Ascending aorta (tissue), 2 donors: ENCODE results near the gene KIF16B. TPM values are rescaled to one million over a fixed set of nuclear protein-coding genes. Genes with fewer than 3 reads are reported as not detected.

ENCODE experiments used
- DNase-seq, 2 donors: peaks; one replicate each; pipeline ENCODE4 v3.0.0-alpha.2; 2019; ENCODE audit warnings: low spot score in 2 of 2
- H3K27ac ChIP-seq, 2 donors: fragments of 200-600 bp; sonication (generic); one replicate each; pipeline ENCODE4 v1.5.1; 2016 to 2017; ENCODE audit warnings: mild to moderate bottlenecking in 1 of 2
- H3K27me3 ChIP-seq: fragments of 200-600 bp; sonication (generic); one replicate; pipeline ENCODE4 v1.5.1; 2017
- H3K36me3 ChIP-seq, 2 donors: fragments of 200-600 bp; sonication (generic); one replicate each; pipeline ENCODE4 v1.5.1; 2016
- H3K4me1 ChIP-seq, 2 donors: fragments of 200-600 bp; sonication (generic); one replicate each; pipeline ENCODE4 v1.5.1; 2016 to 2017; ENCODE audit warnings: mild to moderate bottlenecking in 1 of 2
- H3K4me3 ChIP-seq, 2 donors: fragments of 200-600 bp; sonication (generic); one replicate each; pipeline ENCODE4 v1.5.1; 2016 to 2017; ENCODE audit warnings: mild to moderate bottlenecking in 1 of 2
- H3K9me3 ChIP-seq, 2 donors: fragments of 200-600 bp; sonication (generic); one replicate each; pipeline ENCODE4 v1.5.1; 2016
- CTCF ChIP-seq, 3 experiments: fragments of 200-600 bp in 2 of 3; fragments of 450-650 bp in 1 of 3; sonication (generic) in 2 of 3; IDR thresholded peaks; one replicate each; pipeline ENCODE4 v1.5.1; 2016 to 2019; ENCODE audit warnings: antibody characterized with exemption in 3 of 3, mild to moderate bottlenecking in 1 of 3, moderate library complexity in 1 of 3
- intact Hi-C: fragments of 100-400 bp; cut with DNase I; formaldehyde crosslinking; loops from one replicate; pipeline ENCODE4 v1.15.1; 2023
- total RNA-seq: library from RNA; depleted of rRNA; stranded (reverse); fragments of >200 nt; gene quantifications from one replicate; pipeline ENCODE4 v1.1.0, GENCODE V29; 2016

The KIF16B gene
- total RNA-seq, 1 donor from 2014 or later, result 6.3 TPM

- Histone ChIP-seq H3K36me3 (peaks cover 0 to 13% of the 10 kb centered on the region in 2 donors), H3K27me3 (no peaks in the 10 kb centered on the region), H3K27ac (no peak overlapping the region), H3K4me3 (no peak overlapping the region), H3K4me1 (no peaks in the 10 kb centered on the region), H3K9me3 (no peaks in the 10 kb centered on the region)
- DNase-seq, result no peak
- intact Hi-C loops, result no loop called here
- no peak for TF ChIP-seq CTCF (IDR thresholded peaks at IDR 0.05)
Observed at GRCh38 chr20:16286601-16287000, 286.6 kb downstream of the KIF16B start.

GRCh38 chr20:16284385-16285100, 288.7 kb downstream of the KIF16B start:
- Histone ChIP-seq H3K27ac (no peak overlapping the region), H3K27me3 (no peaks in the 10 kb centered on the region), H3K9me3 (no peaks in the 10 kb centered on the region), H3K36me3 (peaks cover 0 to 13% of the 10 kb centered on the region in 2 donors), H3K4me1 (no peaks in the 10 kb centered on the region), H3K4me3 (no peak overlapping the region)
- intact Hi-C loops, result no loop called here
- DNase-seq, result no peak
- no peak for TF ChIP-seq CTCF (IDR thresholded peaks at IDR 0.05)

GRCh38 chr20:16283978-16284377, 289.3 kb downstream of the KIF16B start:
- peaks cover 0 to 13% of the 10 kb centered on the region in 2 donors for H3K36me3 ChIP-seq
- no peaks in the 10 kb centered on the region for H3K4me1 ChIP-seq
- no peak for TF ChIP-seq CTCF (IDR thresholded peaks at IDR 0.05)
- no peak for DNase-seq
- H3K27ac ChIP-seq, result no peak overlapping the region
- H3K27me3 ChIP-seq, result no peaks in the 10 kb centered on the region
- H3K4me3 ChIP-seq, result no peak overlapping the region
- H3K9me3 ChIP-seq, result no peaks in the 10 kb centered on the region
- intact Hi-C loops, result no loop called here

- intact Hi-C loops, result no loop called here
- no peak overlapping the region for H3K4me3 ChIP-seq
- H3K27ac ChIP-seq, result no peak overlapping the region
- H3K9me3 ChIP-seq, result no peaks in the 10 kb centered on the region
- TF ChIP-seq CTCF (IDR thresholded peaks at IDR 0.05), result no peak
- no peak for DNase-seq
- no peaks in the 10 kb centered on the region for H3K27me3 ChIP-seq
- H3K36me3 ChIP-seq, result peaks cover 0 to 13% of the 10 kb centered on the region in 2 donors
- H3K4me1 ChIP-seq, result no peaks in the 10 kb centered on the region
Observed at GRCh38 chr20:16283307-16283706, 289.9 kb downstream of the KIF16B start.

- Histone ChIP-seq H3K4me1 (no peaks in the 10 kb centered on the region), H3K27me3 (no peaks in the 10 kb centered on the region), H3K9me3 (no peaks in the 10 kb centered on the region), H3K27ac (no peak overlapping the region), H3K4me3 (no peak overlapping the region), H3K36me3 (peaks cover 0 to 13% of the 10 kb centered on the region in 2 donors)
- intact Hi-C loops, result no loop called here
- no peak for TF ChIP-seq CTCF (IDR thresholded peaks at IDR 0.05)
- no peak for DNase-seq
Observed at GRCh38 chr20:16280219-16280618, 293.0 kb downstream of the KIF16B start.
